ENCODE measurements around the gene ACOT4. TPM values are rescaled to one million over a fixed set of nuclear protein-coding genes. Genes with fewer than 3 reads are reported as not detected.
"Not testable (repeated sequence)": the region's sequence is repeated elsewhere in the genome, so short reads cannot be mapped to it uniquely, and the experiment has no call there.

ACOT4 gene
- total RNA-seq, 1 experiment from 2014 or later: 1.8 TPM

- no CpG with 5 or more reads among the region's 4 CpGs for WGBS (ENCODE audit: extremely low coverage, insufficient read length, low lambda C conversion rate)
Measured at GRCh38 chr14:73589116-73589515, 2.6 kb upstream of the ACOT4 start.

GRCh38 chr14:73590673-73591004 is 1.0 kb upstream of the ACOT4 start:
- H3K27me3 ChIP-seq (ENCODE audit: insufficient read depth, low read length); H3K36me3 Mint-ChIP-seq (ENCODE audit: insufficient read depth in 1 of 3, low read depth in 3 of 3); H2BK5ac ChIP-seq (ENCODE audit: insufficient read length, low read length); H3K79me1 ChIP-seq (ENCODE audit: insufficient read depth, low read depth, low read length, poor library complexity, severe bottlenecking); H3K18ac ChIP-seq (ENCODE audit: insufficient read length, low read depth, low read length); H3K23ac ChIP-seq (ENCODE audit: insufficient read length, low read depth, low read length); H2AK5ac ChIP-seq (ENCODE audit: insufficient read length, low read length); H4K20me1 ChIP-seq (ENCODE audit: control insufficient read depth, insufficient read depth, insufficient read length); H3T11ph ChIP-seq (ENCODE audit: low read length); H3K4me2 ChIP-seq (ENCODE audit: insufficient read depth, insufficient read length, low read length); H3K23me2 ChIP-seq (ENCODE audit: insufficient read length, low read depth, low read length, poor library complexity, severe bottlenecking); H3K14ac ChIP-seq (ENCODE audit: insufficient read depth, low read length); H3K56ac ChIP-seq (ENCODE audit: insufficient read length, low read depth, low read length); H4K8ac ChIP-seq (replicated peaks; ENCODE audit: insufficient read length, low read depth, low read length); H3K4ac ChIP-seq (ENCODE audit: low read depth, low read length); H2AFZ ChIP-seq (ENCODE audit: low read length); H2BK20ac ChIP-seq (ENCODE audit: low read depth, low read length, poor library complexity, severe bottlenecking); H3K4me1 Mint-ChIP-seq; H4K5ac ChIP-seq (ENCODE audit: insufficient read length, low read depth, low read length); H3K9ac ChIP-seq (ENCODE audit: extremely low read depth, insufficient read length, low read length); H3K9me3 ChIP-seq (ENCODE audit: control insufficient read depth, low read depth, low read length); H3K27ac ChIP-seq (ENCODE audit: insufficient read length, low read depth, low read length); H3K79me2 ChIP-seq (ENCODE audit: insufficient read depth, low read length); H3K27ac Mint-ChIP-seq; H2BK120ac ChIP-seq (ENCODE audit: low read depth, low read length, poor library complexity, severe bottlenecking); H4K91ac ChIP-seq (ENCODE audit: insufficient read length, low read depth, low read length); H3K4me1 ChIP-seq (ENCODE audit: insufficient read depth, low read length); H2BK12ac ChIP-seq (ENCODE audit: insufficient read length, low read depth, low read length); H2BK15ac ChIP-seq (ENCODE audit: low read depth, low read length): not testable (repeated sequence)
- H3K27me3 Mint-ChIP-seq (ENCODE audit: low read depth): peaks cover 27% of the 10 kb centered on the region
- 0 out of 5 replicates have a peak overlapping the region, but pooled peaks of 1 of the 2 experiments have one; percentile 60 for H3K4me3 Mint-ChIP-seq
- H3K9me3 Mint-ChIP-seq: peaks cover 3 to 11% of the 10 kb centered on the region in 2 experiments; a peak in 4 of 5 replicates
- WGBS (ENCODE audit: extremely low coverage, insufficient read length, low lambda C conversion rate): no CpG with 5 or more reads among the region's 32 CpGs
- peak; percentile 30 for DNase-seq

More at GRCh38 chr14:73589116-73589515, 2.6 kb upstream of the ACOT4 start:
- H3K23me2 ChIP-seq (ENCODE audit: insufficient read length, low read depth, low read length, poor library complexity, severe bottlenecking): no peaks in the 10 kb centered on the region
- no peak overlapping the region for H4K5ac ChIP-seq (ENCODE audit: insufficient read length, low read depth, low read length)
- no peak for TF ChIP-seq CTCF (conservative IDR thresholded peaks at IDR 0.05)
- H2BK20ac ChIP-seq (ENCODE audit: low read depth, low read length, poor library complexity, severe bottlenecking): no peak overlapping the region
- H3K56ac ChIP-seq (ENCODE audit: insufficient read length, low read depth, low read length): no peak overlapping the region
- no peak for DNase-seq
- no peak overlapping the region for H3K27ac ChIP-seq (ENCODE audit: insufficient read length, low read depth, low read length)
- no peak overlapping the region for H3K4me2 ChIP-seq (ENCODE audit: insufficient read depth, insufficient read length, low read length)
- no peak overlapping the region for H4K91ac ChIP-seq (ENCODE audit: insufficient read length, low read depth, low read length)
- peaks cover 0 to 3% of the 10 kb centered on the region in 2 experiments; a peak in 1 of 4 replicates for H3K4me1 Mint-ChIP-seq
- H3K79me1 ChIP-seq (ENCODE audit: insufficient read depth, low read depth, low read length, poor library complexity, severe bottlenecking): no peaks in the 10 kb centered on the region
- no peaks in the 10 kb centered on the region for H3K27me3 ChIP-seq (ENCODE audit: insufficient read depth, low read length)
- no peaks in the 10 kb centered on the region for H3K4me1 ChIP-seq (ENCODE audit: insufficient read depth, low read length)
- no peak overlapping the region for H2BK15ac ChIP-seq (ENCODE audit: low read depth, low read length)
- no peak overlapping the region for H2AK5ac ChIP-seq (ENCODE audit: insufficient read length, low read length)
- H2BK5ac ChIP-seq (ENCODE audit: insufficient read length, low read length): no peak overlapping the region
- H3K14ac ChIP-seq (ENCODE audit: insufficient read depth, low read length): no peak overlapping the region
- no peak overlapping the region for H3K27ac Mint-ChIP-seq
- peaks cover 3 to 11% of the 10 kb centered on the region in 2 experiments; a peak in 4 of 5 replicates for H3K9me3 Mint-ChIP-seq
- H4K8ac ChIP-seq (replicated peaks; ENCODE audit: insufficient read length, low read depth, low read length): no peak overlapping the region
- no peak overlapping the region for H3K4me3 Mint-ChIP-seq
- H3K9ac ChIP-seq (ENCODE audit: extremely low read depth, insufficient read length, low read length): no peak overlapping the region
- H4K20me1 ChIP-seq (ENCODE audit: control insufficient read depth, insufficient read depth, insufficient read length): no peaks in the 10 kb centered on the region
- no peak overlapping the region for H2BK12ac ChIP-seq (ENCODE audit: insufficient read length, low read depth, low read length)
- H3K27me3 Mint-ChIP-seq (ENCODE audit: low read depth): peaks cover 27% of the 10 kb centered on the region
- no peaks in the 10 kb centered on the region for H3K79me2 ChIP-seq (ENCODE audit: insufficient read depth, low read length)
- H3K18ac ChIP-seq (ENCODE audit: insufficient read length, low read depth, low read length): no peak overlapping the region
- H2AFZ ChIP-seq (ENCODE audit: low read length): no peak overlapping the region
- no peak overlapping the region for H3K23ac ChIP-seq (ENCODE audit: insufficient read length, low read depth, low read length)
- H3T11ph ChIP-seq (ENCODE audit: low read length): no peak overlapping the region
- no peaks in the 10 kb centered on the region for H3K9me3 ChIP-seq (ENCODE audit: control insufficient read depth, low read depth, low read length)
- no peak overlapping the region for H2BK120ac ChIP-seq (ENCODE audit: low read depth, low read length, poor library complexity, severe bottlenecking)
- no peak overlapping the region for H3K4ac ChIP-seq (ENCODE audit: low read depth, low read length)
- peaks cover 0 to 6% (median 5%) of the 10 kb centered on the region in 3 experiments; a peak in 4 of 7 replicates for H3K36me3 Mint-ChIP-seq (ENCODE audit: insufficient read depth in 1 of 3, low read depth in 3 of 3)

Measured in H9 (cell line).